ENCODE results near the gene FANCI. TPM values are rescaled to one million over a fixed set of nuclear protein-coding genes. Genes with fewer than 3 reads are reported as not detected.

Gene FANCI
- total and polyA plus RNA-seq, 2 of the 4 experiments (the other 2 are of a cell fraction) = 13.2 to 34.2 TPM

GRCh38 chr15:89334510-89335297, 90.9 kb downstream of the FANCI start, which contains the start of gene POLG (continued):
- no peak for TF ChIP-seq ELK1 (IDR thresholded peaks at IDR 0.05; ENCODE audit: borderline replicate concordance, low read depth, low read length)
